ENCODE results near the gene GSG1L. TPM values are rescaled to one million over a fixed set of nuclear protein-coding genes. Genes with fewer than 3 reads are reported as not detected.

GSG1L gene
- total and polyA plus RNA-seq, 2 of the 13 experiments (the other 11 are each of a cell fraction or from before 2014, with no cell fraction given), result not detected

DNA sequence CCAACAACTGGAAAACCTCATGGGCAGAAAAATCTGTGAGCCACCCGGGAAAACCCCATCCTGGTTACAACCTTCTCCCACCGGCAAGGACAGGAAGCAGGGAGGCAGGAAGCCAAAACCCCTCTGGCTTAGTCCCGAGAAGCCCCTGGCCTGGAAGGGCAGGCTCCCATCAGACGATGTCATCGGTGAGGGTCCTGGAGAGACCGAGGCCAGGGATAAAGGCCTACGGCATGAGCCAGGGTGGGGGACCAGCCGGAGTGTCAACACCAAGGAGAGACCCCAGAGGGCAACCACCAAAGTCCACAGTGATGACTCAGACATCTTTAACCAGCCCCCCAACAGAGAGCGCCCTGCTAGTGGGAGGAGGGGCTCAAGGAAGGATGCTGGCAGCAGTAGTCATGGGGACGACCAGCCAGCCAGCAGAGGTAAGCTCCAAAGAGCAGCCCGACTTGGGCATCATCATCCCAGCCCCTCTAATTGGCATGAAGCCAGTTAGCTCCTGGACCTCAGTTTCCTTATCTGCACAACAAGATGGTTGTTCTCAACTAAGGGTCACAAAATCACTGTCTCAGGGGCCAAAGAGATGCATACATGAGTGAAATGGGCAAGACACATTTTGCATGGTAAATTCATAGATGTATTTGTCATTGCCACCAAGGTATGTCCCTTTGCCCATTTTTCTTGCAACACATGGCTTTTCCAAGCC, 322.9 kb downstream of the GSG1L start:
- ATAC-seq (no peak), DNase-seq (ENCODE audit: low spot score) (no peak), FAIRE-seq (no peak)
- no peak for TF ChIP-seq ZNF781 (CRISPR knock-in tag; IDR thresholded peaks at IDR 0.05; ENCODE audit: borderline replicate concordance, not compliant biosample characterization)
- peak; percentile 73; the same call in 1 of the 2 replicates for TF ChIP-seq LCORL (IDR thresholded peaks at IDR 0.05)
- no peak for TF ChIP-seq LCORL (CRISPR knock-in tag; IDR thresholded peaks at IDR 0.05)
- Histone ChIP-seq H3K4me3 (replicated peaks in 1 of 3; ENCODE audit: insufficient read depth in 1 of 3, low read depth in 2 of 3, low read length in 3 of 3) (no peak overlapping the region), H3K9me3 (ENCODE audit: low read length) (no peaks in the 10 kb centered on the region), H3K36me3 (replicated peaks in 1 of 2; ENCODE audit: control insufficient read depth in 1 of 2, insufficient read depth in 2 of 2, low read length in 2 of 2) (peaks cover 0 to 8% of the 10 kb centered on the region in 2 experiments; a peak in 1 of 5 replicates), H2AFZ (ENCODE audit: low read length) (no peak overlapping the region), H3K9ac (ENCODE audit: insufficient read depth, low read depth, low read length) (no peak overlapping the region), H3K4me2 (ENCODE audit: low read depth, low read length) (no peak overlapping the region), H3K27me3 (ENCODE audit: control insufficient read depth in 1 of 2, insufficient read depth in 2 of 2, low read length in 2 of 2) (no peaks in the 10 kb centered on the region), H3K4me1 (ENCODE audit: insufficient read depth, low read length) (no peaks in the 10 kb centered on the region), H3K27ac (ENCODE audit: extremely low read length, insufficient read depth, low read length) (no peak overlapping the region), H4K20me1 (ENCODE audit: insufficient read depth, low read length) (no peaks in the 10 kb centered on the region), H3K79me2 (ENCODE audit: insufficient read depth, low read length) (no peaks in the 10 kb centered on the region)
- 96% methylated on average over 8 of the region's 11 CpGs for WGBS (ENCODE audit: low lambda C conversion rate)
- intact Hi-C loops (cut with micrococcal nuclease; ENCODE audit: unreplicated experiment), result no loop called here
- in situ Hi-C loops (cut with HindIII; ENCODE audit: extremely low pct_ligation_motif_present, low pct_unique_long_range_greater_than_20kb), result no loop called here
- ChIA-PET CTCF (ENCODE audit: low intra/inter-chr PET ratio, low total read pairs) (no interaction called here), POLR2A (no interaction called here)
- BruUV-seq (replicated peaks), result no TSS peak

DNA sequence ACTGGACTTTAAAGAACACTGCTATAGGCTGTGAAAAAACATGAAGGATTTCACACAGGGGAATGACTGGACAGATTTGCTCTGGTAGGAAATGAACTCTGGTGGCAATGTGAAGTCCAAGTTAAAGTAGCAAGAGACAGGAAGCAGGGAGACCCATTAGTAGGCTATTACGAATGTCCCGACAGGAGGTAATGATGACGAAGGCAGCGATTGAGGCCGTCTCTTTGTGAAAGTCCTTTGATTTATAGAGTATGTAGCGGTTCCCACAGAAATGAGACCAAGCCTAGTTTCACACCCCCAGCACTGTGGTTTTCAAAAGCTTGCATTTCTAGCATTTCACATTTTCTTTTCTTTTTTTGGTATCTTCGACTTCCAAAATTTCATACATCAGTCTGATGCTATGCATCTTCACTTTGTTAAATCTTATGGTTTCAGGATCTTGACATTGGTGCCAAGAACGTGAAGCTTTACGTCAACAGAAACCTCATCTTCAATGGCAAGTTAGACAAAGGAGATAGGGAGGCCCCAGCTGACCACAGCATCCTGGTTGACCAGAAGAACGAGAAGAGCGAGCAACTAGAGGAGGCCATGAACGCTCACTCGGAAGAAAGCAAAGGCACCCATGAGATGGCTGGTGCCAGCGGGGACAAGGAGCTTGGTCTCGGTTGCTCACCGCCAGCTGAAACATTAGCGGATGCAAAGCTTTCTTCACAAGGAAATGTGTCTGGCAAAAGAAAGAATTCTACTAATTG, 323.7 kb downstream of the GSG1L start:
- ChIA-PET CTCF (ENCODE audit: low intra/inter-chr PET ratio, low total read pairs) (no interaction called here), POLR2A (no interaction called here)
- Histone ChIP-seq H3K4me1 (ENCODE audit: insufficient read depth, low read length) (no peaks in the 10 kb centered on the region), H3K9ac (ENCODE audit: insufficient read depth, low read depth, low read length) (no peak overlapping the region), H3K36me3 (replicated peaks in 1 of 2; ENCODE audit: control insufficient read depth in 1 of 2, insufficient read depth in 2 of 2, low read length in 2 of 2) (peaks cover 0 to 8% of the 10 kb centered on the region in 2 experiments; a peak in 1 of 5 replicates), H3K79me2 (ENCODE audit: insufficient read depth, low read length) (no peaks in the 10 kb centered on the region), H4K20me1 (ENCODE audit: insufficient read depth, low read length) (no peaks in the 10 kb centered on the region), H3K4me2 (ENCODE audit: low read depth, low read length) (no peak overlapping the region), H3K27ac (ENCODE audit: extremely low read length, insufficient read depth, low read length) (no peak overlapping the region), H3K4me3 (replicated peaks in 1 of 3; ENCODE audit: insufficient read depth in 1 of 3, low read depth in 2 of 3, low read length in 3 of 3) (no peak overlapping the region), H3K27me3 (ENCODE audit: control insufficient read depth in 1 of 2, insufficient read depth in 2 of 2, low read length in 2 of 2) (no peaks in the 10 kb centered on the region), H2AFZ (ENCODE audit: low read length) (no peak overlapping the region), H3K9me3 (ENCODE audit: low read length) (no peaks in the 10 kb centered on the region)
- TF ChIP-seq CCDC6 (CRISPR knock-in tag; IDR thresholded peaks at IDR 0.05) (no peak), U2AF1 (optimal IDR thresholded peaks at IDR 0.05; ENCODE audit: low read depth, low read length) (no peak), REXO4 (CRISPR knock-in tag; IDR thresholded peaks at IDR 0.05; ENCODE audit: borderline replicate concordance) (no peak), PLSCR1 (CRISPR knock-in tag; IDR thresholded peaks at IDR 0.05; ENCODE audit: borderline replicate concordance) (no peak), ZBTB8A (CRISPR knock-in tag; IDR thresholded peaks at IDR 0.05; ENCODE audit: borderline replicate concordance, low read depth) (no peak), ZNF530 (CRISPR knock-in tag; IDR thresholded peaks at IDR 0.05; ENCODE audit: low read depth) (no peak), DPF2 (CRISPR knock-in tag; IDR thresholded peaks at IDR 0.05; ENCODE audit: borderline replicate concordance, low read depth) (no peak)
- TF ChIP-seq, protein P1, sequence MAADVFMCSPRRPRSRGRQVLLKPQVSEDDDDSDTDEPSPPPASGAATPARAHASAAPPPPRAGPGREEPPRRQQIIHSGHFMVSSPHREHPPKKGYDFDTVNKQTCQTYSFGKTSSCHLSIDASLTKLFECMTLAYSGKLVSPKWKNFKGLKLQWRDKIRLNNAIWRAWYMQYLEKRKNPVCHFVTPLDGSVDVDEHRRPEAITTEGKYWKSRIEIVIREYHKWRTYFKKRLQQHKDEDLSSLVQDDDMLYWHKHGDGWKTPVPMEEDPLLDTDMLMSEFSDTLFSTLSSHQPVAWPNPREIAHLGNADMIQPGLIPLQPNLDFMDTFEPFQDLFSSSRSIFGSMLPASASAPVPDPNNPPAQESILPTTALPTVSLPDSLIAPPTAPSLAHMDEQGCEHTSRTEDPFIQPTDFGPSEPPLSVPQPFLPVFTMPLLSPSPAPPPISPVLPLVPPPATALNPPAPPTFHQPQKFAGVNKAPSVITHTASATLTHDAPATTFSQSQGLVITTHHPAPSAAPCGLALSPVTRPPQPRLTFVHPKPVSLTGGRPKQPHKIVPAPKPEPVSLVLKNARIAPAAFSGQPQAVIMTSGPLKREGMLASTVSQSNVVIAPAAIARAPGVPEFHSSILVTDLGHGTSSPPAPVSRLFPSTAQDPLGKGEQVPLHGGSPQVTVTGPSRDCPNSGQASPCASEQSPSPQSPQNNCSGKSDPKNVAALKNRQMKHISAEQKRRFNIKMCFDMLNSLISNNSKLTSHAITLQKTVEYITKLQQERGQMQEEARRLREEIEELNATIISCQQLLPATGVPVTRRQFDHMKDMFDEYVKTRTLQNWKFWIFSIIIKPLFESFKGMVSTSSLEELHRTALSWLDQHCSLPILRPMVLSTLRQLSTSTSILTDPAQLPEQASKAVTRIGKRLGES (CRISPR knock-in tag; IDR thresholded peaks at IDR 0.05; ENCODE audit: borderline replicate concordance), result no peak
- BruUV-seq (replicated peaks), result no TSS peak
- DNase-seq (ENCODE audit: low spot score) (no peak), ATAC-seq (no peak), FAIRE-seq (no peak)
- in situ Hi-C loops (cut with HindIII; ENCODE audit: extremely low pct_ligation_motif_present, low pct_unique_long_range_greater_than_20kb), result no loop called here
- 94% methylated on average over 17 of the region's 17 CpGs for WGBS (ENCODE audit: low lambda C conversion rate)
- intact Hi-C loops (cut with micrococcal nuclease; ENCODE audit: unreplicated experiment), result no loop called here

Measured in HepG2 (cell line).